Colonic mucosa (tissue), 4 donors: ENCODE measurements around the gene LY6G6C. TPM values are rescaled to one million over a fixed set of nuclear protein-coding genes. Genes with fewer than 3 reads are reported as not detected.

ENCODE experiments used
- DNase-seq: peaks from one replicate; pipeline ENCODE4 v3.0.0-alpha.2; 2020
- H3K27ac ChIP-seq: fragments of 200-600 bp; one replicate; pipeline ENCODE4 v1.8.0; 2021
- H3K27me3 ChIP-seq: fragments of 200-600 bp; one replicate; pipeline ENCODE4 v1.8.0; 2021
- H3K36me3 ChIP-seq: fragments of 200-600 bp; one replicate; pipeline ENCODE4 v1.8.0; 2021
- H3K4me1 ChIP-seq: fragments of 200-600 bp; one replicate; pipeline ENCODE4 v1.8.0; 2021; ENCODE audit warnings: mild to moderate bottlenecking
- H3K4me3 ChIP-seq: fragments of 200-600 bp; one replicate; pipeline ENCODE4 v1.8.0; 2021
- H3K9ac ChIP-seq, 2 donors: one replicate each; pipeline ENCODE4 v1.7.0; 2013; ENCODE audit warnings: control low read depth in 2 of 2, low read depth in 2 of 2, low read length in 2 of 2
- H3K9me3 ChIP-seq: fragments of 200-600 bp; one replicate; pipeline ENCODE4 v1.8.0; 2021
- CTCF ChIP-seq: fragments of 200-600 bp; IDR thresholded peaks from one replicate; pipeline ENCODE4 v1.8.0; 2022; ENCODE audit warnings: antibody characterized with exemption, mild to moderate bottlenecking
- intact Hi-C: fragments of 100-400 bp; cut with DNase I; formaldehyde crosslinking; loops from one replicate; pipeline ENCODE4 v1.14.1; 2022
- total RNA-seq, 2 donors: library from RNA; stranded (reverse); fragmentation: NEBNext Ultra II Directional in 1 of 2; extraction: Animal tissue kit (Norgen Biotek cat#: 25700) in 1 of 2; gene quantifications; one replicate each; pipeline ENCODE4 v1.2.1, GENCODE V29; 2021
- donor health status: healthy.
- donor health status: DM: no; HTN: no; CAD: no.
- donor health status: DM: no; HTN: no; CAD: no.

LY6G6C gene
- total RNA-seq, 2 donors from 2014 or later, result 2.3 TPM; not detected in 1

DNA sequence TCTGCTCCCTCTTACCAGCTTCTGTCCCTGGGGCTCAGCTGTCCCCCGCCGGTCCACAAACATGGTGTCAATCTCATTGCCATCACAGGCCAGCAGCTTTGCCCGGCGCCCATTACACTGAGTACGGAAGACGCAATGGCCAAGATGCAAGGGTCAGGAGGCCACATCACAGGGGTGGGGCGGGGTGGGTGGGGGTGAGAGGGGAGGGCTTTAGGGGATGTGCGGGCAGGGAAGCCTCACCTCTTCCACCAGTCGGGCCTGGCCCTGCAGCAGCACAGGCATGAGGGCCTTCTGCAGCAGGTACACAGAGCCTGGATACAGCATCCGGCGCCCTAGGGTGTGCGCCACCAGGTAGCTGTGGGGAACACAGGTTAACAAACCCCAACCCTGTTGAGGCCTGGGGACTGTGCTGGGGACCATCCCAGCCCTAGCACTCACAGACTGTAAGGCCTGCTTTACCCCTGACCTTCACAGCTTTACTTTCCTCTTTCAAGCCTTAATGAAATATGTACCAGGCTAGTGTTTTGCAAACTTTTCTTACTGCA lies 29.9 kb downstream of the LY6G6C start:
- DNase-seq, result no peak
- Histone ChIP-seq H3K27me3 (no peaks in the 10 kb centered on the region), H3K4me3 (no peak overlapping the region), H3K27ac (no peak overlapping the region), H3K9ac (no peak overlapping the region), H3K9me3 (no peaks in the 10 kb centered on the region), H3K36me3 (peaks cover 10% of the 10 kb centered on the region), H3K4me1 (no peaks in the 10 kb centered on the region)
- intact Hi-C loops, result no loop called here
- no peak for TF ChIP-seq CTCF

- TF ChIP-seq CTCF, result no peak
- H3K9me3 ChIP-seq, result no peaks in the 10 kb centered on the region
- H3K4me3 ChIP-seq, result no peak overlapping the region
- peaks cover 10% of the 10 kb centered on the region for H3K36me3 ChIP-seq
- no peaks in the 10 kb centered on the region for H3K27me3 ChIP-seq
- no peaks in the 10 kb centered on the region for H3K4me1 ChIP-seq
- H3K27ac ChIP-seq, result peak overlapping the region; percentile 36
- H3K9ac ChIP-seq, result no peak overlapping the region
- DNase-seq, result no peak
- intact Hi-C loops, result no loop called here
Observed at GRCh38 chr6:31691078-31691463, 30.5 kb downstream of the LY6G6C start.

- intact Hi-C loops, result no loop called here
- no peaks in the 10 kb centered on the region for H3K4me1 ChIP-seq
- no peak overlapping the region for H3K4me3 ChIP-seq
- H3K9me3 ChIP-seq, result no peaks in the 10 kb centered on the region
- H3K36me3 ChIP-seq, result peaks cover 10% of the 10 kb centered on the region
- H3K27ac ChIP-seq, result peak overlapping the region; percentile 36
- DNase-seq, result peak; percentile 55
- TF ChIP-seq CTCF, result no peak
- no peak overlapping the region for H3K9ac ChIP-seq
- H3K27me3 ChIP-seq, result no peaks in the 10 kb centered on the region
Observed at GRCh38 chr6:31690231-31691077, 31.1 kb downstream of the LY6G6C start.

GRCh38 chr6:31689249-31690110 lies 32.1 kb downstream of the LY6G6C start:
- TF ChIP-seq CTCF, result peak; percentile 25
- H3K9ac ChIP-seq, result no peak overlapping the region
- H3K4me1 ChIP-seq, result no peaks in the 10 kb centered on the region
- no peak for DNase-seq
- peak overlapping the region; percentile 36 for H3K27ac ChIP-seq
- H3K4me3 ChIP-seq, result no peak overlapping the region
- no peaks in the 10 kb centered on the region for H3K27me3 ChIP-seq
- intact Hi-C loops, result no loop called here
- H3K9me3 ChIP-seq, result no peaks in the 10 kb centered on the region
- H3K36me3 ChIP-seq, result peaks cover 10% of the 10 kb centered on the region

- Histone ChIP-seq H3K4me3 (no peak overlapping the region), H3K36me3 (peaks cover 10% of the 10 kb centered on the region), H3K9ac (no peak overlapping the region), H3K27ac (no peak overlapping the region), H3K27me3 (no peaks in the 10 kb centered on the region), H3K9me3 (no peaks in the 10 kb centered on the region), H3K4me1 (no peaks in the 10 kb centered on the region)
- intact Hi-C loops, result no loop called here
- TF ChIP-seq CTCF, result no peak
- DNase-seq, result no peak
Observed at GRCh38 chr6:31687860-31688693, 33.5 kb downstream of the LY6G6C start.
